GM19023 (cell line): ENCODE data around the gene HCRT.
"Not testable (repeated sequence)": the region's sequence is repeated elsewhere in the genome, so short reads cannot be mapped to it uniquely, and the experiment has no call there.

ENCODE experiments used
- ATAC-seq: cut with Tn5 transposase; IDR thresholded peaks from one replicate; pipeline ENCODE4 v1.9.1; 2021; ENCODE audit warnings: mild to moderate bottlenecking, moderate library complexity; ENCODE audit not compliant: unreplicated experiment

The HCRT gene

DNA sequence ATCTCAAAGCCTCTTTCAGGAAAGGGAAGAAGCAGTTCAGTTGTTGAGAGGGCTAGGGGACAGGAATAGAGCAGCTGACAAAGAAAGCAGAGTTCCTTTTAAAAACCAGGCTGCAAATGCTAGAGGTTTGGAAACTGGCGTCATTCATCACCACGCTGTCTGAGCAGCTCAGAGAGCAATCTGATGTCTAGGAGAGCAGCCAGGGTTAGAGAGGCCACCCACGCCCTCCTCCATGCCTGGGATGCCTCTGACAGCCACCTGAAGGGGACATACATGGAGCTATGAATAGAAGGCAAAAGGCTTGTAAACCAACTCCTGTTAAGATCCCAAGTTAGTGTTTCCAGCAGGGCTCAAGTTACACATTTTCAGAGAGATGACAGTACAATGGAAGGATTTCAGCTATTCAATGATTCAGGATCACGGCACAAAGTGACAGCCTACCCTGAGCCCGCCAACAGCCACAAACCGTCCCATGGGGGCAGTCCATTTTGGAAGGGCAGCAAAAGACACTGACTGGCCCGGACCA lies 42.8 kb downstream of the HCRT start:
- no peak for ATAC-seq

DNA sequence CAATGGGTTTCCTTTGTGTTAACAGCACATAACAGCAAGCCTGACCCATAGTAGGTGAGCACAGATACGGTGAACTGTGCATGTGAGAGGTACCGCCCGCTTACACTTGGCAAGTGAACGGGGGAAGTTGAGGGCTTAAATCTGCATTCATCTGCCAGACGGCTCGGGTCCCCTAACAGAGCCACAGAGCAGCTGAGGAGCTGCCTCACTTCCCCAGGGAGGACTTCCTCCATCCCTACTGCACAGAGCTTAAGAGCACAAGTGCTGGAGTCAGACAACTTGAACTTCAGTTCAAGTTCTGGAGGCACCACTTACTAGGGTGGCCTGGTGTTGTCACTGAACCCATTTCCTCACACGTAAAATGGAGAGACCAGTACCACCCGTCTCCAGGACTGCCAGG lies 43.9 kb downstream of the HCRT start:
- no peak for ATAC-seq

DNA sequence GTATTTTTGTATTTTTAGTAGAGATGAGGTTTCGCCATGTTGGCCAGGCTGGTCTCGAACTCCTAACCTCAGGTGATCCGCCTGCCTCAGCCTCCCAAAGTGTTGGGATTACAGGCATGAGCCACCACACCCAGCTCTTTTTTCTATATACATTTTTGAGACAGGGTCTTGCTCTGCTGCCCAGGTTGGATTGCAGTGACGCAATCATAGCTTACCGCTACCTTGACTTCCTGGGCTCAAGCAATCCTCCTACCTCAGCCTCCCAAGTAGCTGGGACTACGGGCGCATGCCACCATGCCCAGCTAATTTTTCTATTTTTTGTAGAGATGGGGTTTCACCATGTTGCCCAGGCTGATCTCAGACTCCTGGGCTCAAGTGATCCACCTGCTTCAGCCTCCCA lies 44.6 kb downstream of the HCRT start:
- ATAC-seq: not testable (repeated sequence)

DNA sequence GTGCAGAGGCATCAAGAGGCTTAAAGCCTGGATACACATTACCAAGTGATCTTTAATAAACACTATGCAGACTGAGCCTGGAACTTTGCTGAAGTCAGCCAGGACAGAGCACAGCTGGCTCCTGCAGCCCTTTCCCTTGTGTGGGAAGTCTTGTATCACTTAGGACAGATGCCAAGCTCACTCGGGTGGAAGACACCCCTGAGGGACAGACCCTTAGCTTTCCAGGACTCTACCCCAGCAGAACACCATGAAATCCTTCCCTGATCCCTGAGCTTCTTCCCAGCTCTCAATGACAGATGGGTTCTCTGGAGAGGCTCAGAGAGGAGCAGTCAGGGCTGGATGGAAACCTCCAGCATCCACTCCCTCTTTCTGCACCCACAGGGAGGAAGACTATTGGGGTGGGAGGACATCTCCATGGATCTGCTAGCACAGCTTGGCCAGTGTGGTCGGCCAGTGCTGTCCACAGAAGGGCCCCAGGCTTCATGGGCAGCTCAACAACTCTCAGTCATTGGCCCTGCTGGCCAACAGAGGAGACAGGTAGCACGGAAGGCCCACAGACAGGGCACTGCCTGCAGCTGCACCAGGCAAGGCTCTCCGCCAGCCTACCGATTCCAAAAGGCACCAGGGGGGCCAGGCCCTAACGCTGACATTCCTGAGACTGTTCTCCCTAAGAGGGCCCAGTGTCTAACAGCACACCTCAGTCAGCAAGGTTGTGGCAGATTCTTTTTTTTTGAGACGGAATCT lies 46.3 kb downstream of the HCRT start:
- no peak for ATAC-seq

DNA sequence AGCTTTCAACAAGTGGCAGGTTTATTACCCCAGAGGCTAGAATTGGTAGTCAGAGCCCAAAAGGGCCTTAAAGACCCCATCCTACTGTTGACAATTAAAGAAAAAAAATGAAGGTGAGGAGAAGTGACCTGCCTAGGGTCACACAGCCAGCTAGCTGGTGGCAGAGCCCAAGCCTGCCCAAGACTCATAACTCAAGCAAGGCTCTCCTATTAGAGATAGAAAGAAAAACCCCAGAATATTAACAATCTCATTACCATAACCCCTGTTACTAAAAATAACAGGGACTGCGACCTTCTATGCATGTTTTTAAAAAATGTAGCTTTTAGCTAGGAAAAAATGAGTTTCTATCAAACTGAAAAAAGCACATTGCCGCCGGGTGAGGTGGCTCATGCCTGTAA lies 48.6 kb downstream of the HCRT start:
- ATAC-seq: no peak

DNA sequence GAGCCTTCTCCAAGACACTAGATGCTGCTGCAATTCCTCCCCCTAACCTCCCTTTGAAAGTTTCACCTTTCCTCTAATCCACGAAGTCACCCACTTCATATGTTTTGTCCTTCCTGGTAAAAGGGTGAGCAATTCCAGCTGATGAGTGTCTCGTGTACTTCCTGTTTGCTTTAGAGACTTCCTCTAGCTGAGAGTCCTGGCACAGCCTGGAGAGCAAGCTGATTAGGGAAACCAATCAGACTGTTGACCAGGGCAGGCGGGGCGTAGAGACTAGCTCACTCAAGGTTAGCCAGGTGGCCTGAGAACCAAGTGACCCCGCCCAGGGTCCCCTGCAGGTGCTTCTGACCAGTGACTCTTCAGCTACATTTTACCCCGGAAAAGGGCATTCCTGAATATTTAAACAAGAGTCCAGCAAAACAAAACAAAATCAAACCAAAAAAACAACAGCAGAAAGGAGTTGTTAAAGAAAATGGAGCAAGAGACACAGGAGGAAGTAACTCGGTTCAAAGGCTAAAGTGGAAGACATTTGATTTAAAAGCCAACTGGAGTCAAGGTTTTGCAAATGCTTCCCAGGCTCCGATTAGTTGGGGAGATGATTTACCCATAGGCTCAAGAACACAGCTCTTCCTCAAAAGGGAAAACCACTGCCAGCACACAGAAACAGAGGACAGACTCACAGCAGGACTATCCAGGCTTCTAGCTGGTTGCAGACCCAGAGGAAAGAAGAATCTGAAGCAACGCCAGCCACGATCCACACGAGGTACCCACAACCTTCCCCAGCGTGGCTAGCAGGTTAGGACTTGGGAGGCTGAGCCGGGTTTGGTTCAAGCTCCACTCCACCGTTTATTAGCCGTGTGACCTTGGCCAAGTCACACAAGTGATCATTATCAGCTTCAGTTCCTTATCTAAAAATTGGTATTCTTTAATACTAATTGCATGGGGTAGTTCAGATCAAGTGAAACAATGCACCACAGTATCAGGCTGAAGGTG lies 49.3 kb downstream of the HCRT start:
- ATAC-seq: no peak

DNA sequence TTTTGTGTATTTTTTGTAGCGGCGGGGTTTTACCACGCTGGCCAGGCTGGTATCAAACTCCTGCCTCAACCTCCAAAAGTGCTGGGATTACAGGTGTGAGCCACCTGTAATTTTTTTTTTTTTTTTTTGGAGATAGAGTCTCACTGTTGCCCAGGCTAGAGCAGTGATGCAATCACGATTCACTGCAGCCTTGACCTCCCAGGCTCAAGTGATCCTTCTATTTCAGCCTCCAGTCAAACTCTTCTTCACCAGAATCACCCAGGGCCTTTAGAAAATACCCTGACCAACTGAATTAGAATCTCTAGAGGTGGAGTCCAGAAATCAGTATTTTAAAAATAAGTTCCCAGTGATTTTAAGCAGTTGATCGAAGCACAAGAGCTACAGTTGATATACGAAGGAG lies 50.1 kb downstream of the HCRT start:
- no peak for ATAC-seq
